Stimulated activated naive CD8-positive, alpha-beta T cell treated with anti-CD3 and anti-CD28 coated beads, Interleukin-15, amount 100 ng/mL, for 72 hours (primary cell): Measurements from ENCODE around the gene SLC16A9.

Experiments
- ATAC-seq: fragments of 150-1000 bp; cut with Tn5 transposase; 2 replicates; pipeline ENCODE4 v1.10.0; 2021; ENCODE audit warnings: mild to moderate bottlenecking, moderate library complexity
- DNase-seq, 2 donors: peaks; one replicate each; pipeline ENCODE4 v3.0.0; 2021 to 2022
- H3K27ac Mint-ChIP-seq, 2 donors: one replicate each; pipeline ENCODE4 v1.8.0; 2022; ENCODE audit warnings: mild to moderate bottlenecking in 2 of 2, mixed read lengths in 2 of 2, moderate library complexity in 2 of 2
- H3K27me3 Mint-ChIP-seq: one replicate; pipeline ENCODE4 v1.8.0; 2022; ENCODE audit warnings: mixed read lengths
- H3K4me1 Mint-ChIP-seq: one replicate; pipeline ENCODE4 v1.8.0; 2022; ENCODE audit warnings: mild to moderate bottlenecking, mixed read lengths
- H3K4me3 Mint-ChIP-seq, 2 donors: one replicate each; pipeline ENCODE4 v1.8.0; 2022; ENCODE audit warnings: mild to moderate bottlenecking in 2 of 2, mixed read lengths in 2 of 2, moderate library complexity in 1 of 2
- H3K9me3 Mint-ChIP-seq, 2 donors: one replicate each; pipeline ENCODE4 v1.8.0; 2022; ENCODE audit warnings: mixed read lengths in 2 of 2

SLC16A9 gene

DNA sequence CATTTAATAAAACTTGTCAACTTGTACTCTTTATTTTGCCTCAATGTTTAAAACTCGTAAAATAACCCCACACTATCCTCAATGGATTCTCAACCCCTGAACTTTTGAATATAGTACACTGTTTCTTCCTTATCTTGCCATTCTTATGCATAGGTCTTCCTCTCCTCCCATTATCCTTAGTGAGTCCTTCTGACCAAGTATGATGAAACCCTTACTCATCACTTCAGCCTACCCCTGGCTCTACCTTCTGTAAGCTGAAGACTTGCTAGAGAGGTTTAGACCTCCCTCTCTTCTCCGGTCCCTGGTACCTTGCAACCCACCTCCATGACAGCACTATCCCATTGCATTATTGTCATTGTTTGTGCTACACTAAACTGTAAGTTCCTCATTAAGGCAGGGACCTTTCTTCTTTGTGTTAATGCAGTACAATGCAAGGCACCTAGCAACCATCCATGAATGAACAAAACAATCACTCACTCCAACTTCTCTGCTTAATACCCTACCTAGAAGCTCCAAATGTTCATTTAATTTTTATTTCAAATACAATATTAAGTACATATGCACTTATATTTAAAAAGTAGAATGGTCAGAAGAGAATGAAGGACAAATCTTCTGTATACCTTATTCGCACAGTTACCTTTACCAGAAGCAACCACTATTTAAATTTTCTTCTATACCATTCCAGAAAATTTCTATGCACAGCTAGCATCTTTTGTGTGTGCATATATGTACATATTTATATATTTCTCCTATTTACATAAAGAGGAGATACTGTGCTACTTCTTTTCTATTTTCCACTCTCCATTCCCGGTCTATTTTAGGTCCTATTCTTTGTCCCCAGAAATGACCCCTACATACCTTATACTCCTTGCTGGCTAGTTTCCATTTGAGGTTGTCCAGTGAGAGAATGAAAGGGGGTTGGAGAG, 77.5 kb downstream of the SLC16A9 start:
- peaks cover 5% of the 10 kb centered on the region for H3K27me3 Mint-ChIP-seq

GRCh38 chr10:59631237-59631636, 78.4 kb downstream of the SLC16A9 start:
- Mint-ChIP-seq H3K9me3 (no peaks in the 10 kb centered on the region), H3K27ac (no peak overlapping the region), H3K4me3 (no peak overlapping the region)

More for the DNA sequence above, 77.5 kb downstream of the SLC16A9 start:
- Mint-ChIP-seq H3K4me3 (no peak overlapping the region), H3K27ac (no peak overlapping the region), H3K4me1 (no peaks in the 10 kb centered on the region), H3K9me3 (no peaks in the 10 kb centered on the region)
- ATAC-seq (no peak), DNase-seq (no peak)

GRCh38 chr10:59628965-59629364, 80.7 kb downstream of the SLC16A9 start:
- H3K9me3 Mint-ChIP-seq, result no peaks in the 10 kb centered on the region
- peaks cover 5% of the 10 kb centered on the region for H3K4me1 Mint-ChIP-seq
- H3K4me3 Mint-ChIP-seq, result no peak overlapping the region
- no peaks in the 10 kb centered on the region for H3K27me3 Mint-ChIP-seq
- DNase-seq (no peak), ATAC-seq (no peak)
- H3K27ac Mint-ChIP-seq, result no peak overlapping the region

More at GRCh38 chr10:59631237-59631636, 78.4 kb downstream of the SLC16A9 start:
- no peak for ATAC-seq
- peaks cover 1% of the 10 kb centered on the region for H3K4me1 Mint-ChIP-seq
- DNase-seq, result no peak
- H3K27me3 Mint-ChIP-seq, result no peaks in the 10 kb centered on the region

DNA sequence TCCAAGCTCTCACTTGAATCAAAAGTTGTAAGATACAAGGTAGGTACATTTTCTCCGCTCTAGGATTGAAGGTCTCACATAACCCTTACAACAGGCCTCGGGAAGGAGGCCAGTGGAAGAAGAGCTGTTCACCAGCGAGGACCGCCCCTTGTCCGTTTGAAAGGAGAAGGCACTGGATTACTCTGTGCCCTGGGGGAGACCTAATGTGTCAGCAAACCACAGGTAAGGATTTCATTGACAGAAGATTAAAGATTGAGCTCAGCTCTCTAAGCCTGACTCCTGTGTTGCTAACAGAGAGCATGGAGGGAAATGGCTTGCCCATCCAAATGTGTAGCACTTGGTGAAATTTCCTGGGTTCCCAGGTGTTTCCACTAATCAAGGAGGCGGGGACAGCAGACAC, 81.2 kb downstream of the SLC16A9 start:
- ATAC-seq (no peak), DNase-seq (no peak)
- Mint-ChIP-seq H3K4me3 (no peak overlapping the region), H3K4me1 (peaks cover 5% of the 10 kb centered on the region), H3K27ac (no peak overlapping the region), H3K27me3 (no peaks in the 10 kb centered on the region), H3K9me3 (no peaks in the 10 kb centered on the region)

- Mint-ChIP-seq H3K27ac (peak overlapping the region in 1 of 2 donors; percentile 87), H3K4me3 (no peak overlapping the region), H3K27me3 (no peaks in the 10 kb centered on the region), H3K4me1 (peaks cover 5% of the 10 kb centered on the region), H3K9me3 (no peaks in the 10 kb centered on the region)
- ATAC-seq, result no peak
- no peak for DNase-seq
Measured at GRCh38 chr10:59627366-59628018, 82.2 kb downstream of the SLC16A9 start.

DNA sequence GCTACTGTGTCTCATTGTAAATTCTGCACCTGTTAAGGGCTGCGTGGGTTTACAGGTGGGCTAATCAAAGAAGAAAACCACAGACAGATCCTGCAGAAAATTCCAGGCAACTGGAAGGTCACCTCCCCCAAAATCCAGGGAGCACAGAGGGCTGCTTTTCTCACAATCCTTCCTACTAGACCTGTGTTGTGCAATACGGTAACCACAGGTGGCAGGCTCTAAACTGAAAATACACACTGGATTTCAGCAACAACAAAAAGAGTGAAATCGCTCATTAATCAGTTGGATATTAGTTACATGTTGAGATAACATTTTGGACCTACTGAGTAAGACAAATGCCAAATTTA, 83.2 kb downstream of the SLC16A9 start:
- no peak overlapping the region for H3K27ac Mint-ChIP-seq
- H3K4me1 Mint-ChIP-seq, result peaks cover 5% of the 10 kb centered on the region
- ATAC-seq (no peak), DNase-seq (no peak)
- no peaks in the 10 kb centered on the region for H3K27me3 Mint-ChIP-seq
- H3K4me3 Mint-ChIP-seq, result no peak overlapping the region
- H3K9me3 Mint-ChIP-seq, result no peaks in the 10 kb centered on the region

DNA sequence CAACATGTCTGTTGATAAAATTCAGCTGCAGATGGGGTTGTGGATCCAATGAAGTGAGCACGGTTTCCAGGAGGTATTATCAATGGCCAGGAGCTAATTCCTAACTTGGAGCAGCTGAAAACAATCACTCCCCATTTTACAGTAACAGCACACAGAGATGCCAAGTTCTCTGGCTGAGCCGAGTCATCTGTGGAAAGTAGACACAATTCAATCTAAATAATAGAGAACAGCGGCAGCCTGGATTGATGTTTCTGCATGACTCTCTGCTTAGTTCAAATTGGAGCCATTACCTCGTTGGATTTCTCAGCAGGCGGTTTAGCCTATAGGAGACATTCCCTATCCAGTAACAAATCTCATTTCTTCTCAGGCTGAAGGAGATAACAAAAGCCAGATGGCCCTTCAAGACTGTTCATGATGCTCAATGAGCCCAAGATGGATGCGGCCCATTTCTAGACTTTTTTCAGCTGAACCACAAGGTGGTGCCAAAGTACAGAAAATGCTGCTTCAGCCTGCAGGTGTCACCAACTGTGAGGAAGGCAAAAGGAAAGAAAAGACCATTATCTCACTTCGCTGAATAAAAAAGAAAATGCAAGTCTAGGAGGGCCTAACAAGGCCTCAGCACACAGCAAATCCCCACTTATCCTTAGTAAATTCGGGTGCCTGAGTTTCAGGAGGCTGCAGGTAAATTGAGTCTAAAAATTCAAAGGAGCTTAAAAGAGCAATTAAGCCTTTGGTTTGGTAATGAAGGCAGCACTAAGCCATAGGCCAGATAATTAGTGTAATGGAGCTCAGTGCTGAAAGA, 83.7 kb downstream of the SLC16A9 start:
- Mint-ChIP-seq H3K9me3 (no peaks in the 10 kb centered on the region), H3K4me3 (no peak overlapping the region), H3K27me3 (no peaks in the 10 kb centered on the region), H3K27ac (no peak overlapping the region), H3K4me1 (peaks cover 5% of the 10 kb centered on the region)
- peak; percentile 42 to 56 for DNase-seq
- ATAC-seq, result peak; percentile 84

DNA sequence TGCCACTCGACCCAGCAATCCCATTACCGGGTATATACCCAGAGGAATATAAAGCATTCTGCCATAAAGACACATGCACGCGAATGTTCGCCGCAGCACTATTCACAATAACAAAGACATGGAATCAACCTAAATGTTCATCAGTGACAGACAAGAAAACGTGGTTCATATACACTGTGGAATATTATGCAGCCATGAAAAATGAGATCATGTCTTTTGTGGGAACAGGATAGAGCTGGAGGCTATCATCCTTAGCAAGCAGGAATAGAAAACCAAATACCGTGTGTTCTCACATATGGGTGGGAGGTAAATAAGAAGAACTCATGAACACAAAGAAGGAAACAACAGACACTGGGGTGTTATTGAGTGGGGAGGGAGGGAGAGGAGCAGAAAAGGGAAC, 84.7 kb downstream of the SLC16A9 start:
- Mint-ChIP-seq H3K4me3 (no peak overlapping the region), H3K9me3 (no peaks in the 10 kb centered on the region), H3K27me3 (no peaks in the 10 kb centered on the region), H3K27ac (no peak overlapping the region), H3K4me1 (peaks cover 5% of the 10 kb centered on the region)
- DNase-seq (no peak), ATAC-seq (no peak)

DNA sequence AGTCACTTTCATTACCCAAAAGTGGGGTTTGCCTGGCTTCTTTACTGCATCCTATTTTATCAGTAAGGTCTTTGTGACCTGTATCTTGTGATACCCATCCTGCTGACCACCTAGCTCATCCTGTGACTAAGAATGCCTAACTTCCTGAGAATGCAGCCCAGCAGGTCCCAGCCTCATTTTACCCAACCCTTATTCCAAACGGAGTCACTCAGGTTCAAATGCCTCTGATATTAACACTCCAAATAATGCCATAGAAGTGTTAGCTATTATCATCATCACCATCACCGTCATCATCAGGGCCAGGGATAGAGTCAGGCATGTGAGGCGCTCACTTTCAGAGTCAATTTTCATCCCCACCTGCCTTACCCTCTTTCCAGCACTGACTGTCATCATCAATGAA, 85.5 kb downstream of the SLC16A9 start:
- ATAC-seq, result no peak
- Mint-ChIP-seq H3K9me3 (no peaks in the 10 kb centered on the region), H3K27ac (no peak overlapping the region), H3K27me3 (no peaks in the 10 kb centered on the region), H3K4me1 (peaks cover 5% of the 10 kb centered on the region), H3K4me3 (no peak overlapping the region)
- no peak for DNase-seq

GRCh38 chr10:59623133-59624121, 86.2 kb downstream of the SLC16A9 start:
- Mint-ChIP-seq H3K4me1 (peaks cover 5% of the 10 kb centered on the region), H3K4me3 (no peak overlapping the region), H3K27ac (no peak overlapping the region), H3K27me3 (no peaks in the 10 kb centered on the region), H3K9me3 (no peaks in the 10 kb centered on the region)
- ATAC-seq, result no peak
- DNase-seq, result no peak

GRCh38 chr10:59622320-59623132, 87.1 kb downstream of the SLC16A9 start:
- Mint-ChIP-seq H3K4me3 (no peak overlapping the region), H3K27ac (no peak overlapping the region), H3K4me1 (peaks cover 5% of the 10 kb centered on the region), H3K9me3 (no peaks in the 10 kb centered on the region), H3K27me3 (no peaks in the 10 kb centered on the region)
- ATAC-seq (peak; percentile 48), DNase-seq (peak; percentile 9 to 25)

- ATAC-seq (no peak), DNase-seq (no peak)
- Mint-ChIP-seq H3K27ac (no peak overlapping the region), H3K9me3 (no peaks in the 10 kb centered on the region), H3K4me1 (peaks cover 5% of the 10 kb centered on the region), H3K27me3 (no peaks in the 10 kb centered on the region), H3K4me3 (no peak overlapping the region)
Measured at GRCh38 chr10:59621771-59622170, 87.9 kb downstream of the SLC16A9 start.

DNA sequence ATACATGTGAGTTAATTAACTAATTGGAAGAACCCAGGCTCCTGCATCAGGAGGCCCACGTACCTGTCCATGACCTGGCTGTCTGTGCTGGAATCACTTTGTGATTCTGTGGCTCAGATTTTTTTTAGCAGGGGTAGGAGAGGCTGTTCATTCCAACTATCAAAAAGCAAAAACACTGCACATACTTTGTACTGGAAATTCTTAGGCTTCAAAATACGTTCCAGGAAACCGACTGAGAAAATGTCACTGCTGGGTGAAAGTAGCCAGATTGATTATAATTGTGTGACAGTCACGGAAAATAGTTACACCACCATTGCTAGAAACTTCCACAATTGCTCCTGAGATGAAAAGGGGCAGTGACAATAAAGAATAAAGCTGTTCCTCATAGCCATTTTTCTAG, 91.0 kb downstream of the SLC16A9 start:
- ATAC-seq (no peak), DNase-seq (no peak)
- no peak overlapping the region for H3K4me3 Mint-ChIP-seq
- no peaks in the 10 kb centered on the region for H3K4me1 Mint-ChIP-seq
- no peak overlapping the region for H3K27ac Mint-ChIP-seq
- H3K27me3 Mint-ChIP-seq, result no peaks in the 10 kb centered on the region
- no peaks in the 10 kb centered on the region for H3K9me3 Mint-ChIP-seq

- Mint-ChIP-seq H3K9me3 (no peaks in the 10 kb centered on the region), H3K4me1 (no peaks in the 10 kb centered on the region), H3K4me3 (no peak overlapping the region), H3K27me3 (no peaks in the 10 kb centered on the region), H3K27ac (no peak overlapping the region)
- ATAC-seq, result no peak
- DNase-seq, result no peak
Measured at GRCh38 chr10:59617996-59618395, 91.7 kb downstream of the SLC16A9 start.
